GM12872 (cell line): ENCODE data around the gene FAM43A.

Source experiments
- TF ChIP-seq, protein P1 (sequence below): IDR thresholded peaks from 3 replicates; pipeline ENCODE4 v1.5.1; 2011; ENCODE audit warnings: low read depth, mild to moderate bottlenecking, low read length, moderate library complexity; ENCODE audit not compliant: insufficient read depth

Gene FAM43A

DNA sequence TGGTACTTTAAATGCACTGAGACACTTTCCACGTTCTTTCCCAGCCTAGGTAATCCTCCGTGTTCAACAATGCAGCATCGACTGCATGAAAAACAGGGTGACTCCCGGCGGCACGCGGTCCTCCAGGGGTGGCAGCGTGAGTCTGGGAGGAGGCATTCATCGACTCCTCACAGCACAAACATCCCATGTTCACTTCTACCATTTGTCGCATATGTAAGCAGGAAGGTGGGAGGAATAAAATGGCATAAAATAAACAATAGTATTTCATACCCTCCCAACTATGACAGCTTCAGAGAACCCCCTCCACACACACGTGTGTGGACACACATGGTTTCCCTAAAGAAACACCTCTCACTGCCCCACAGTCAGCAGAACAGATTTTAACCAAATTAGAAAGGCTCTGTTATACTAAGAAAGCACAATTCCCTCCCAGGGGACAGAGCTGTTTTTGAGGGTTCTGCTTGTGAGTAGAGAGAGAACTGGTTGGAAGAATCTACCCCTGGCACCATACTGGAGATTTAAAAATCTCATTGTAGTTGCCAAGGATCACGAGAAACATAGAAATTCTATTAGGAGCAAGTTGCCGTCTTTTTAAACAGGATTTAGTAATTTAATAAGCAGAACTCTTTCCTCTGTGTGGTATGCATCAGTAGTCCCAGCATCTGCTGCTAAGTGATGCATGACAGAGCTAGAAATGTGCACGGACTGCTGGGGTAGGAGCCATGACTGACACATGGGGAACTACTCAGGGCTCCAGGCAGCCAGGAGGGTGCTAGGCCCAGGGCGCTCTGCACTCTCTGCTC, 6.0 kb downstream of the FAM43A start:
- TF ChIP-seq, protein P1, sequence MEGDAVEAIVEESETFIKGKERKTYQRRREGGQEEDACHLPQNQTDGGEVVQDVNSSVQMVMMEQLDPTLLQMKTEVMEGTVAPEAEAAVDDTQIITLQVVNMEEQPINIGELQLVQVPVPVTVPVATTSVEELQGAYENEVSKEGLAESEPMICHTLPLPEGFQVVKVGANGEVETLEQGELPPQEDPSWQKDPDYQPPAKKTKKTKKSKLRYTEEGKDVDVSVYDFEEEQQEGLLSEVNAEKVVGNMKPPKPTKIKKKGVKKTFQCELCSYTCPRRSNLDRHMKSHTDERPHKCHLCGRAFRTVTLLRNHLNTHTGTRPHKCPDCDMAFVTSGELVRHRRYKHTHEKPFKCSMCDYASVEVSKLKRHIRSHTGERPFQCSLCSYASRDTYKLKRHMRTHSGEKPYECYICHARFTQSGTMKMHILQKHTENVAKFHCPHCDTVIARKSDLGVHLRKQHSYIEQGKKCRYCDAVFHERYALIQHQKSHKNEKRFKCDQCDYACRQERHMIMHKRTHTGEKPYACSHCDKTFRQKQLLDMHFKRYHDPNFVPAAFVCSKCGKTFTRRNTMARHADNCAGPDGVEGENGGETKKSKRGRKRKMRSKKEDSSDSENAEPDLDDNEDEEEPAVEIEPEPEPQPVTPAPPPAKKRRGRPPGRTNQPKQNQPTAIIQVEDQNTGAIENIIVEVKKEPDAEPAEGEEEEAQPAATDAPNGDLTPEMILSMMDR = no peak

DNA sequence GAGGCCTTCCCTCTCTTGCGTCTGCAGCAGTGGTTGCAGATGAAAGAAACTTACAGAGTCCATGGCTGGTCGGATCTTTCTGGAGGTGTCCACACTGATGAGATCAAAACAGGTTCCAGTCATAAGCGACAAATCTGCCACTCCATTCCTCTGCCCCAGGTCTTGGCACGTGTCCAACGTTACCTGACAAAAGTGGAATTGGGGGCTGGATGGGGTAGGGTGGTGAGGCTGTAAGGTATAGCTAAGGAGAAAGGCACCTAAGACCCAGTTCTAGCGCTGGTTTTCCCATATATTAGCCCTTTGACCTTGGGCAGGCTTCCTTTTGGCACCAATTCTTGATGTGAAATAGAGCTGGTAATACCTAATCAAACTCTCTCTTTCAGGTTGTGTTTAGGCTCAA, 11.0 kb downstream of the FAM43A start:
- TF ChIP-seq, protein P1 = no peak

DNA sequence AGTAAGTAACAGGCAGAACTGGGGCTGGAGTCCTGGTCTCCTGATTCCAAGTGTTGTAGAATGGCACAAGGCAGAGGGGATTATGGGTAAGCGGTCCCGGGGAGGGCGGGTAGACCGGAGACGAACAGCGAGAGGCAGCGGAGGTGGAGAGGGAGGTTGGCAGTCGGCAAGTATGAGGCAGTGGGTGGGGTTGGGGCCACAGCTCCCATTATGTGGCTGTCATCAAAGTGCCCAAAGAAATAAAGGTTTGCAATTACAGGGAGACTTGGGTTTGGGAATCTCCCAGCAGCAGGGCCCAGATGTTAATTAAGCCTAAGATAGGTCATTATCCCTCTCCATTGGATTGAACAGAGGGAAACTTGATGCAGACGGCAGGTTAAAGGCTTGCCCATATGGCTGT, 16.9 kb downstream of the FAM43A start:
- TF ChIP-seq, protein P1 = no peak

- TF ChIP-seq, protein P1 = no peak
Measured at GRCh38 chr3:194705227-194705626, 19.5 kb downstream of the FAM43A start.

DNA sequence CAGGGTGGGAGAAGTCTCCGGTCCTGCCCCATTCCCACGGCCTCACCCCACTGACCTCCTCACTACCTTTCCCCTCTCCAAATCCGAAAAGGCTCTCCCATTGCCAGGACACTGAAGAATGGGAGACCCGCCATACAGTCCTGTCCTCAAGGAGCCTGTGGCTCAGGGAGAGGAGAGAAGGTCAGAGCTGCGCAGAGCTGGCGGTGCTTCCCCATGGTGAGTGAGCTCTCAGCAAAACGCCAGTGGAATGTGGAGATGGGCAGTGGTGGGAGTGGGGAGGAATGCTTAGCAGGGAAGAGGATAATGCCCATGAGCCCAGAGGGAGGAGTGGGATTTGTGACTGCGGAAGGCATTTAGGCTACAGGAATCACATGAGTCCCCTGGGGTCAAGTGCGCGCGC, 20.1 kb downstream of the FAM43A start:
- TF ChIP-seq, protein P1 = no peak

DNA sequence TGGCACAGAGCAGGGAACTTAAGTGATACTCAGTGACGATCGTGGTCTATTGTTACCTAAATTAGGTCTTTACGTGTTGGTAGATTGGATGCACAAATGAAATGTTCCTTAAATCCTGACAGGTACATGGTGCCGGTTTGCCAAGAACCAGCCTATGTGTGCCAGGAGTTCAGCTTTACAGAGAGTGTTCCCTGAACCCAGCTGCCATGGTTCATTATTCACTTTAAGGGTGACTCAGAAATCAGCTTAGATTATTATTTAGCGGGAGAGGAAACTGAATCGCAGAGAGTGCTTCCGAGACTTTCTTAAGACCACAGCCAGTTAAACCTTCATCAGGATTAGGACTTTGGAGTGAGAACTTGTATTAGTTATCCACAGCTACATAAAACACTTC, 21.5 kb downstream of the FAM43A start:
- TF ChIP-seq, protein P1 = no peak

DNA sequence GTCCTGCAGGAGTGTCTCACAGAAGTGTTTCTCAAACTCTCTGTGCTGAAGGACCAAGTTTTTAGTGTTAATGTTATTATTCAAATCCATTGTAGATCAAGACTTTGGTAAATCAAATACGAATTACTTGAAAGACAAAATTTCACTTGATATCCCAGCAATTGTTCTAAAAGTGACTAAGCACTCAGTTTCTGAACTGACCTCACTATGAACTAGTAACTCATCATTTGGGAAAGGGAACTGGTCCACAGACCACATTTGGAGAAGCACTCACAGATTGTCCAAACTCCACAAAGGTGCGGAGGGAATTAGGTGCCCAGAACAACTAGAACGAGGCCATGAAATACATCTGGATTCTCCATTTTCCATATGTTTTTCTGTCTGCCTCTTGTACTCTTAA, 25.6 kb downstream of the FAM43A start:
- TF ChIP-seq, protein P1 = no peak
